Glomerular visceral epithelial cell (primary cell): ENCODE measurements around the gene LRIT2.

ENCODE experiments used
- DNase-seq: peaks from one replicate; pipeline ENCODE4 v3.0.0-alpha.2; 2016; ENCODE audit errors: extremely low spot score

Gene LRIT2

GRCh38 chr10:84243759-84244158, 18.4 kb upstream of the LRIT2 start:
- no peak for DNase-seq

GRCh38 chr10:84241185-84241790, 15.9 kb upstream of the LRIT2 start, which contains the start of gene LRIT1:
LRIT1 (minus strand) TSS chr10:84241546; CDS start chr10:84241439, 107 bp downstream.
- DNase-seq: no peak

GRCh38 chr10:84238909-84239308, 13.6 kb upstream of the LRIT2 start:
- DNase-seq: no peak

GRCh38 chr10:84237199-84238051, 12.1 kb upstream of the LRIT2 start:
- no peak for DNase-seq

- no peak for DNase-seq
These were observed 11.5 kb upstream of the LRIT2 start for GRCh38 chr10:84236807-84237198.

GRCh38 chr10:84235096-84235495, 9.8 kb upstream of the LRIT2 start:
- DNase-seq: no peak

- DNase-seq: no peak
These were observed 9.1 kb upstream of the LRIT2 start for GRCh38 chr10:84234479-84234878.

GRCh38 chr10:84233940-84234339, 8.6 kb upstream of the LRIT2 start:
- no peak for DNase-seq

GRCh38 chr10:84232376-84232775, 7.0 kb upstream of the LRIT2 start:
- DNase-seq: no peak

- no peak for DNase-seq
These were observed 5.0 kb upstream of the LRIT2 start for GRCh38 chr10:84230359-84230758.

- DNase-seq: no peak
These were observed 2.5 kb upstream of the LRIT2 start for GRCh38 chr10:84227810-84228209.

GRCh38 chr10:84226616-84227015, 1.3 kb upstream of the LRIT2 start:
- DNase-seq: no peak

- no peak for DNase-seq
These were observed 824 bp downstream of the LRIT2 start for GRCh38 chr10:84224411-84225028.

GRCh38 chr10:84221916-84222315, 3.4 kb downstream of the LRIT2 start:
- DNase-seq: no peak

- DNase-seq: no peak
These were observed 7.6 kb downstream of the LRIT2 start for GRCh38 chr10:84217746-84218145.

GRCh38 chr10:84216834-84217233, 8.5 kb downstream of the LRIT2 start:
- no peak for DNase-seq

GRCh38 chr10:84214612-84215235, 10.6 kb downstream of the LRIT2 start:
- DNase-seq: no peak

- DNase-seq: no peak
These were observed 11.2 kb downstream of the LRIT2 start for GRCh38 chr10:84214046-84214572.

- DNase-seq: no peak
These were observed 12.3 kb downstream of the LRIT2 start for GRCh38 chr10:84213076-84213475.

GRCh38 chr10:84212014-84212413, 13.3 kb downstream of the LRIT2 start:
- DNase-seq: no peak

GRCh38 chr10:84211566-84211965, 13.8 kb downstream of the LRIT2 start:
- no peak for DNase-seq

- no peak for DNase-seq
These were observed 17.3 kb downstream of the LRIT2 start for GRCh38 chr10:84208023-84208422.
